Measurements from ENCODE around the gene TYW1.
"Not testable (repeated sequence)": the region's sequence is repeated elsewhere in the genome, so short reads cannot be mapped to it uniquely, and the experiment has no call there.

TYW1 gene

GRCh38 chr7:67251986-67252558 is 255.4 kb downstream of the TYW1 start:
- Histone ChIP-seq H3K27me3 (ENCODE audit: insufficient read depth, insufficient read length) (no peaks in the 10 kb centered on the region), H3K9me3 (ENCODE audit: insufficient read depth, low read length) (peaks cover 23% of the 10 kb centered on the region), H3K9ac (ENCODE audit: insufficient read length, low read depth) (no peak overlapping the region), H3K4me1 (ENCODE audit: insufficient read depth, insufficient read length) (no peaks in the 10 kb centered on the region), H3K4me3 (ENCODE audit: insufficient read length, low read depth) (no peak overlapping the region), H3K36me3 (ENCODE audit: insufficient read depth, insufficient read length, low read length) (no peaks in the 10 kb centered on the region)
- no peak for TF ChIP-seq SUZ12 (IDR thresholded peaks at IDR 0.05; ENCODE audit: extremely low read depth, insufficient read depth, insufficient read length)
- TF ChIP-seq ZNF274 (IDR thresholded peaks at IDR 0.05; ENCODE audit: low read depth, low read length) = no peak
- TF ChIP-seq YY1 (IDR thresholded peaks at IDR 0.05; ENCODE audit: insufficient read depth, insufficient read length) = no peak
- DNase-seq (ENCODE audit: low read depth, low spot score) = no peak

- not testable (repeated sequence) for H3K4me1 ChIP-seq (ENCODE audit: insufficient read depth, insufficient read length); H3K9ac ChIP-seq (ENCODE audit: insufficient read length, low read depth); H3K36me3 ChIP-seq (ENCODE audit: insufficient read depth, insufficient read length, low read length); H3K4me3 ChIP-seq (ENCODE audit: insufficient read length, low read depth); DNase-seq (ENCODE audit: low read depth, low spot score); H3K27me3 ChIP-seq (ENCODE audit: insufficient read depth, insufficient read length)
- H3K9me3 ChIP-seq (ENCODE audit: insufficient read depth, low read length) = peaks cover 23% of the 10 kb centered on the region
Observed at GRCh38 chr7:67255076-67255475, 258.4 kb downstream of the TYW1 start.

GRCh38 chr7:67257779-67258178 is 261.1 kb downstream of the TYW1 start:
- H3K9me3 ChIP-seq (ENCODE audit: insufficient read depth, low read length); DNase-seq (ENCODE audit: low read depth, low spot score); H3K36me3 ChIP-seq (ENCODE audit: insufficient read depth, insufficient read length, low read length); H3K27me3 ChIP-seq (ENCODE audit: insufficient read depth, insufficient read length); H3K9ac ChIP-seq (ENCODE audit: insufficient read length, low read depth); H3K4me1 ChIP-seq (ENCODE audit: insufficient read depth, insufficient read length); H3K4me3 ChIP-seq (ENCODE audit: insufficient read length, low read depth): not testable (repeated sequence)

GRCh38 chr7:67259363-67259762 is 262.7 kb downstream of the TYW1 start:
- H3K4me3 ChIP-seq (ENCODE audit: insufficient read length, low read depth); H3K36me3 ChIP-seq (ENCODE audit: insufficient read depth, insufficient read length, low read length); DNase-seq (ENCODE audit: low read depth, low spot score); H3K9me3 ChIP-seq (ENCODE audit: insufficient read depth, low read length); H3K4me1 ChIP-seq (ENCODE audit: insufficient read depth, insufficient read length); H3K27me3 ChIP-seq (ENCODE audit: insufficient read depth, insufficient read length); H3K9ac ChIP-seq (ENCODE audit: insufficient read length, low read depth): not testable (repeated sequence)

GRCh38 chr7:67260166-67260586 is 263.5 kb downstream of the TYW1 start:
- not testable (repeated sequence) for H3K9me3 ChIP-seq (ENCODE audit: insufficient read depth, low read length); DNase-seq (ENCODE audit: low read depth, low spot score); H3K4me3 ChIP-seq (ENCODE audit: insufficient read length, low read depth); H3K27me3 ChIP-seq (ENCODE audit: insufficient read depth, insufficient read length); H3K9ac ChIP-seq (ENCODE audit: insufficient read length, low read depth); H3K4me1 ChIP-seq (ENCODE audit: insufficient read depth, insufficient read length); H3K36me3 ChIP-seq (ENCODE audit: insufficient read depth, insufficient read length, low read length)

GRCh38 chr7:67264000-67264399 is 267.4 kb downstream of the TYW1 start:
- not testable (repeated sequence) for H3K4me3 ChIP-seq (ENCODE audit: insufficient read length, low read depth); H3K36me3 ChIP-seq (ENCODE audit: insufficient read depth, insufficient read length, low read length); H3K27me3 ChIP-seq (ENCODE audit: insufficient read depth, insufficient read length); H3K9ac ChIP-seq (ENCODE audit: insufficient read length, low read depth); H3K9me3 ChIP-seq (ENCODE audit: insufficient read depth, low read length); DNase-seq (ENCODE audit: low read depth, low spot score); H3K4me1 ChIP-seq (ENCODE audit: insufficient read depth, insufficient read length)

GRCh38 chr7:67266070-67266469 is 269.4 kb downstream of the TYW1 start:
- H3K4me1 ChIP-seq (ENCODE audit: insufficient read depth, insufficient read length); H3K4me3 ChIP-seq (ENCODE audit: insufficient read length, low read depth); H3K36me3 ChIP-seq (ENCODE audit: insufficient read depth, insufficient read length, low read length); H3K27me3 ChIP-seq (ENCODE audit: insufficient read depth, insufficient read length); DNase-seq (ENCODE audit: low read depth, low spot score); H3K9me3 ChIP-seq (ENCODE audit: insufficient read depth, low read length); H3K9ac ChIP-seq (ENCODE audit: insufficient read length, low read depth): not testable (repeated sequence)

GRCh38 chr7:67267914-67268313 is 271.3 kb downstream of the TYW1 start:
- Histone ChIP-seq H3K36me3 (ENCODE audit: insufficient read depth, insufficient read length, low read length) (no peaks in the 10 kb centered on the region), H3K9me3 (ENCODE audit: insufficient read depth, low read length) (no peaks in the 10 kb centered on the region), H3K4me3 (ENCODE audit: insufficient read length, low read depth) (no peak overlapping the region), H3K27me3 (ENCODE audit: insufficient read depth, insufficient read length) (no peaks in the 10 kb centered on the region), H3K9ac (ENCODE audit: insufficient read length, low read depth) (no peak overlapping the region), H3K4me1 (ENCODE audit: insufficient read depth, insufficient read length) (no peaks in the 10 kb centered on the region)
- no peak for DNase-seq (ENCODE audit: low read depth, low spot score)
- TF ChIP-seq SUZ12 (IDR thresholded peaks at IDR 0.05; ENCODE audit: extremely low read depth, insufficient read depth, insufficient read length) = no peak
- TF ChIP-seq ZNF274 (IDR thresholded peaks at IDR 0.05; ENCODE audit: low read depth, low read length) = no peak
- TF ChIP-seq YY1 (IDR thresholded peaks at IDR 0.05; ENCODE audit: insufficient read depth, insufficient read length) = no peak

- not testable (repeated sequence) for DNase-seq (ENCODE audit: low read depth, low spot score); H3K4me3 ChIP-seq (ENCODE audit: insufficient read length, low read depth); H3K9ac ChIP-seq (ENCODE audit: insufficient read length, low read depth); H3K27me3 ChIP-seq (ENCODE audit: insufficient read depth, insufficient read length); H3K9me3 ChIP-seq (ENCODE audit: insufficient read depth, low read length); H3K4me1 ChIP-seq (ENCODE audit: insufficient read depth, insufficient read length); H3K36me3 ChIP-seq (ENCODE audit: insufficient read depth, insufficient read length, low read length)
Observed at GRCh38 chr7:67269916-67270315, 273.3 kb downstream of the TYW1 start.

All from NT2/D1 (cell line).